HG03066 (cell line): Measurements from ENCODE around the gene PATJ.

Experiments
- ATAC-seq: cut with Tn5 transposase; IDR thresholded peaks from one replicate; pipeline ENCODE4 v1.9.1; 2021; ENCODE audit warnings: low read depth; ENCODE audit not compliant: unreplicated experiment

PATJ gene

DNA sequence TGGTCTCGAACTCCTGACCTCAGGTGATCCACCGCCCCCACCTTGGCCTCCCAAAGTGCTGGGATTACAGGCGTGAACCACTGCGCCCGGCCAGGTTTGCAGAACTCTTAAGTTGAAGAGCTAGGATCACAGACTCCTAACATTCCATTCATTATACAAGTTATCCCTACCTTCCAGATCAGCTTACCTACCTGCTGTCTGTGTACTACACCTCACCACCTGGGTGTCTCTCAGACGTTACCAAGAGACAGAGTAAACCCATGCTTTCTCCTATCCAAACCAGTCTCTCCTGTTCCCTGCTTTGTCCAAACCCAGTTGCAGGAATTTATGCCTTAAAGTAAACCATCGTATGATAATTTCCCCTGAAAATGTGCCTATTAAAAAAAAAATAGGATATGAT, 329.4 kb downstream of the PATJ start:
- no peak for ATAC-seq

DNA sequence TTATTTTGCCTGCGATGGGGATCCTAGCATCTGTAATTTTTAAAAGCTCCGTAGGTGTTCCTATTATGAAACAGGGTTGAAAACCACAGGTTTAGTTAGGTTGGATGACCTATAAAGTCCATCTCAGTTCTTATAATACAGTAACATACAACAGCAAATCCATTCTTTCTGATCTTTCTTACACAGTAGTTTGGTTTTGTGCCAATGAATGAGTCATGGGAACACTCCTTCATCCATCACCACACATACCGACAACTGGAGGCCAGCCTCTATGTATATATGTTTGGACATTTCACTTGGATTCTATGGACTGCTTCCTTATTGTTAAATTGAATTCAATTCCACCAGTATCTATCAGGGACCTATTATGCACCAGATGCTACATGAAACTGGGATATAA, 334.0 kb downstream of the PATJ start:
- no peak for ATAC-seq

DNA sequence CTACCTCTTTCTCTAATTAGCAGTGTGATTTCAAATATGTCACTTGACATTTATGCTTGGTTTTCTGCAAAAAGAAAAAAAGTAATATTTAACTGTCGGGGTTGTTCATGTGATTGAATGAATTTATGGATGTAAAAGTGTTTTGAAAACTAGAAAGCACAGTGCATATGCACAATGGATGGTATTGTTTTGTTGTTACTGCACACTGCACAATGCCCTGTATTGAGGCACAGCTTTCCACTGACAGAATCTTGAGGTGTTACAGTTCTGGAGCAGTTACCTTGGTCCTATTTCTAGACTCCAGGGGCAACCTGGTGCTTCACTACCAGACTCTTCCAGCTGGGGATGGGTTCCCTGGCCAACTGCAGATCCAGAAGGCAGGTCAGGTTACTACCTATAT, 335.5 kb downstream of the PATJ start:
- no peak for ATAC-seq

DNA sequence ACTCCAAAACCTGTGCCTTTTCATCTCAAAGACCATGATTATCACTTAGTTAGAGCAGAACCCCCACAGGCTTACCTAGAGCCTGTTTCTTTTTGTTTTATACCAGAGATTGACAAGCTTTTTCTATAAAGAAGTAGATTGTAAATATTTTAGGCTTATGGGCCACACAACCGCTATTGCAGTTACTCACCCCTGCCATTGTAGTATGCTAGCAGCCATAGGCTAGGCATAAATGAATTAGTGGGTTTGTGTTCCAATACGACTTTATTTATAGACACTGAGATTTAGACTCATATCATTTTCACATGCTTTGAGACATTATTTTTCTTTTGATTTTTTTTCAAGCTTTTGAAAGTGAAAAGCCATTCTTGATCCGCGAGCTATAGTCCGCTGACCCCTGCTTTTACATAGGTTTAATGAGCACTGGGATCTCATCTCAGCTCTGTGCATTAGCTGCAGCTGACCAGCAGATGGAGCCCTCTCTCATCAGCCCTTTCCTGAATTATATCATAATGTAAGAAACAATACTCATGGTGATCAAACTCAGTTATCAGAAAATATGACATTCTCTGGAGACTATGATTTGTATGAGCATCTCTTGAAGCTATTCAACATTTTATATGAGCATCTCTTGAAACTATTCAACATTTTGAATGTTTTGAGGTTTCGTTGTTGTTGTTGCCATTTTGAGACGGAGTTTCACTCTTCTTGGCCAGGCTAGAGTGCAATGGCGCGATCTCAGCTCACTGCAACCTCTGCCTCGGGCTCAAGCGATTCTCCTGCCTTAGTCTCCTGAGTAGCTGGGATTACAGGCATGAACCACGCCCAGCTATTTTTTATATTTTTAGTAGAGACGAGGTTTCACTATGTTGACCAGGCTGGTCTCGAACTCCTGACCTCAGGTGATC, 340.4 kb downstream of the PATJ start:
- no peak for ATAC-seq

- no peak for ATAC-seq
Observed at GRCh38 chr1:62084310-62084890, 342.1 kb downstream of the PATJ start.

DNA sequence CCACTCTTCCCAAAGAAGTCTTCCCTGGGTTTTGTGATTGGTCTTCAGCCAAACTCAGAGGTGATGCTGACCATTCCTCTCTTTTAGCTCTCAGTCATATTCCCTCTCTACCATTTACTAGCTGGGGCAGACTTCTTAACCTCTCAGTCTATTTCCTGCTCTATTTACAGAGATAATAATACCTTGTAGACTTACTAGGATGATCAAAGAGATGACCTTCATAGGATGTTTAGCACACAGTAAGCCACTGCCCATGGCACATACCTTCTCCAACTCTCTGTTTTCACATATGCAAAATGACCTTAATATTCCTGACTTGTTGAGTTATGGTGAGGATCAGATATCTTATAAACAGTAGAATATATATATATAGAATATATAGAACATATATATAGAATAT, 346.2 kb downstream of the PATJ start:
- no peak for ATAC-seq

- ATAC-seq: no peak
Observed at GRCh38 chr1:62089570-62089969, 347.3 kb downstream of the PATJ start.

- no peak for ATAC-seq
Observed at GRCh38 chr1:62090016-62090415, 347.7 kb downstream of the PATJ start.

GRCh38 chr1:62092110-62092509, 349.8 kb downstream of the PATJ start:
- ATAC-seq: no peak

DNA sequence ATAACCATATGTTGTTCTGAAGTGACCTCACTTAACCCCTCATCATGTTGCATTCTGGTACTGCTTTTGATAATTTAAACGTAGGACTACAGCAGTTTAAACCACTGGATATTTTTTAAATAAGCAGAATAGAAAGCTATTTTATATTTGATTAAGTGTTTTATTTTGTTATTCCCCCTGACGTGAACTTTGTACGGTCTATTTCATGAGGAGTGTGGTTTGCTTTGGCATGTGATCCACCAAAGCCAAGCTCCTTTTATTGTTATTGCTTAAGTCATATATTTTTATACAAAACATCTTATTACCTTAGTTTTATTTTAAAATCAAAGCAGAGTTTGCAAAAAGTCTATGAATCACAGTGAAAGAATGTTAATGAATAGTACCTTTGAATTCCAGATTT, 351.0 kb downstream of the PATJ start:
- no peak for ATAC-seq

DNA sequence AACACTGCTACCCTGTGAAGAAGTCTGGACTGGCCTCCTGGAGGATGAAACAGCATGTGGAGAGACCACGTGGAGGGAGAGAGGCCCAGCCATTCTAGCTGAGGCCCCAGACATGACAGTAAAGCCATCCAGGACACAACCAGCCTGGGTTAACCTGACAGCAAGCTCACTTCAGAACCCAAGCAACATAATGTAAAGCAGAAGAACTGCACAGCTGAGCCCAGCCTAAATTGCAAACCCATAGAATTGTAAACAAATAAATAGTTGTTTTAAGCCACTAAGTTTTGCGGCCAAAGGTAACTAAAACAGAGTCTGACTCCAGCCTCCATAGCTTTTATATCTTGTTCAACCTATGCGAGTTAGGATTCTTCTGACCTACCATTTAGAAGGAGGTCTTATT, 355.2 kb downstream of the PATJ start:
- ATAC-seq: no peak

- ATAC-seq: no peak
Observed at GRCh38 chr1:62100442-62100841, 358.2 kb downstream of the PATJ start.

GRCh38 chr1:62103846-62104245, 361.6 kb downstream of the PATJ start:
- no peak for ATAC-seq

DNA sequence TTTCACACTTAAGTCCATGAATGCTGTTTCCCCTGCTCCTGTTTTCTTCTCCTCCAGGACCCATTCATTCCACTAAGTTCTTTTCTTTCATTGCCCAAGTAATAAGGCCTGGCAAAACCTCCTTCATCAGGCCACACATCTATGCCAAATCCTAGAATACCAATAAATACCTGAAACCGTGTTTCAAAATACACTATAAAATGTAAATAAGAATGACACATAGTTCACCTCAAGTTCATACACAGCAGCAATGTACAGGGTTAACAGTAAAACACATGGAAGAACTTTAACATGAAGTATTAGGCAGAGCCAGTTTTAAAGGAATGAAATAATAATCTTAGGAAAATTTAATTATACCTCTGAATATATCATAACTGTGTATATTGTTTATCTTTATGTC, 365.6 kb downstream of the PATJ start:
- no peak for ATAC-seq

- no peak for ATAC-seq
Observed at GRCh38 chr1:62109124-62109523, 366.8 kb downstream of the PATJ start.

- no peak for ATAC-seq
Observed at GRCh38 chr1:62110198-62110817, 368.0 kb downstream of the PATJ start.

DNA sequence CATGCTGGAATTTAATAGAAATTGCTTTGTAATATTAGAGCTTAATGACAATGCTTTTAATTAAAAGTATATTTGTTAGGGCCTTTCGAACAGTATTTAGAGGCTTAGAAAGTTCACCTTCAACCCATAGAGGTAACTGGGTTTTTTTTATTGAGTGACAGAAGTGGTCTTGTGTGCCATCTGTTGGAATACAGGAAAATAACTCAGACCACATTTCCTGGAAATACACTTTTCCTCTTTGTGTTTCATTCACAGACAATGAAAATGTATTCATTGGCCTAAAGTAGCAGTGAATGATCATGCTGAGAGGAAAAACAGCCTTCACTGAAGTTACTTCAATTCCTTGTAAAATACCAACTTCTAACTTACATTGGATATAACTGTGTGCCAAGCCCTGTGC, 368.8 kb downstream of the PATJ start:
- no peak for ATAC-seq

DNA sequence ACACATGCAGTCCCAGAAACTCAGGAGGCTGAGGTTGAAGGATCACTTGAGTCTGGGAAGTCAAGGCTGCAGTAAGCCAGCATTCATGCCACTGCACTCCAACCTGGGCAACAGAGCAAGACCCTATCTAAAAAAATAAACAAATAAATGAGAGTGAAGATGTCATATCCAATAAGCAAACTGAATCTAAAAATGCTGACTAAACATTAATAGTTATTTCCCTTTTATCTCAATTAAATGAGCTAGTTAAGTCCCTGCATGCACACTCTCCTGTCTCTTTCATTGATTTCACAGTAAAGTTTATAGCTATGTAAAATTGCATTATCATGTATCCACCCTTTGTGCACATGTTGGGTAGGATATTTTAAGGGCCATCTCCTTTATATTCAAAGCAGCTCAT, 371.2 kb downstream of the PATJ start:
- no peak for ATAC-seq

DNA sequence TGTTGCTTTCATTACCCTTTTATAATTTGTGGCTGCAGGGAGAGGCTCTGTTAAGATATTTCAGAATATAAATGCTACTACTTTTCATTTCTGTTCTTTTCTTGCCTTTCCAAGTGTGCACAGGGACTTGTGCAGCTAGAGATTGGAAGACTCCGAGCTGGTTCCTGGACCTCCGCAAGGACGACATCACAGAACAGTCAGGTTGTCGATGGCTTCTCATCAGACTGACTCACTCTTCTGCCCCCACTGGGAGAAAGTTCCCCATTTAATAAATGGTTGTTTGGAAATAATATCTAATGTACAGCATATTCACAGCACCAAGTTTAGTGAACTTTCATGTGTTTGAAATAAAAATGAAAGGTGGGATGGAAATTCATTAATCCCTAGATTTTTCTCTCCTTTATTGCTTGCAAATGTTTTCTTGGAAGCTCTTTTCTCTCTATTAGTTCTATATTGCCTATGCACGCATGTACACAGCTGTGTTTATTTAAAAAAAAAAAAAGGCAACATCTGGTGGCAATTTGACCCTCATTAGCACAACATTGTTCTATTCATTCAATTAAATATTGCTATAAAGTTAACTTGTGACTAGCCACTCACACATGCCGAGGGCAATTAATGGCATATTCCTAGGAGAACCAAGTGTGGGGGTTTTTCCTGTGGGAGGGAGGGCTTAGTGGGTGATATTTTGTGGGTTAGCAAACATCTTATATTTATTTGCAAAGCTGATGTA, 374.9 kb downstream of the PATJ start:
- no peak for ATAC-seq

DNA sequence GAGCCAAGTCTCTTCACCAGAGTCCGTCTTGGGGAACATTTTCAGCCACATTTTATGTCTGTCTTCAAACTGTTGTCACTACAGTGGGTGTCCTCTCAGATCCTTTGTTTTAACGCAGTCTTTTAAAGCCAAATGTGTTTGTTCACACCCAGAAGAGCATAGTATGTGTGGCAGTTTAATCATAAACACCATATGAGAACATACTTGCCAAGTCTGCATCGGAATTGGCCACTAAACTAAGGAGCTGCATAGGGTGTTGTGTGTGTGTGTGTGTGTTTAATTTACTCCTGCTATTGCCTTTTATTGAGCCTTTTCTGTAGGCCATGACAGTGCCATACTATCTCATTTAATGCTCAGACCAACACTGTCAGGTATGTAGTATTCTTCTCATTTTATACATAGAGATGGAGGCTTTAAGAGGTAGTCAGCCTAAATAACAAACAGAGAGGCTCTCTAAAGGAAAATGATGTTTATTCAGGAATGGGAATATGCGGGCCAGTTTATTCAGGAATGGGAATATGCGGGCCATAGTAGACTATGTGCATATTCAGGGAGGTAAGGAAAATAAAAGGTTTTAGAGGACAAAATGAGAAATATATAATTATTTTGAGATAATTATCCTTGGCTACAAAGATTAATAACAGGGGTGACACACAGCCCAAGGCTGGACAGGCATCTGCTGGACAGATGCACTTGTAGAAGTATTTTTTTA, 384.5 kb downstream of the PATJ start:
- no peak for ATAC-seq

- no peak for ATAC-seq
Observed at GRCh38 chr1:62128745-62129144, 386.5 kb downstream of the PATJ start.
